ENCODE data around the gene CCDC85B.

CCDC85B gene

GRCh38 chr11:65892661-65893317 is 2.3 kb downstream of the CCDC85B start:
- Histone ChIP-seq H3K27me3 (no peaks in the 10 kb centered on the region), H3K9me3 (no peaks in the 10 kb centered on the region), H3K4me1 (ENCODE audit: control insufficient read depth in 1 of 2, insufficient read depth in 1 of 2, low read depth in 1 of 2, low read length in 1 of 2) (peaks cover 67% of the 10 kb centered on the region in 2 experiments), H3K4me3 (ENCODE audit: low read depth in 1 of 2, low read length in 1 of 2) (peak overlapping the region in 1 of 2 experiments; percentile 60), H3K27ac (peak overlapping the region; percentile 93), H3K36me3 (no peaks in the 10 kb centered on the region)
- no peak for TF ChIP-seq CTCF (IDR thresholded peaks at IDR 0.05)

GRCh38 chr11:65894034-65894591 is 3.6 kb downstream of the CCDC85B start:
- Histone ChIP-seq H3K4me3 (ENCODE audit: low read depth in 1 of 2, low read length in 1 of 2) (peak overlapping the region; percentile 49 to 60), H3K9me3 (no peaks in the 10 kb centered on the region), H3K36me3 (no peaks in the 10 kb centered on the region), H3K27me3 (peaks cover 11% of the 10 kb centered on the region), H3K27ac (peak overlapping the region; percentile 93), H3K4me1 (ENCODE audit: control insufficient read depth in 1 of 2, insufficient read depth in 1 of 2, low read depth in 1 of 2, low read length in 1 of 2) (peaks cover 61 to 62% of the 10 kb centered on the region in 2 experiments)
- no peak for TF ChIP-seq CTCF (IDR thresholded peaks at IDR 0.05)

GRCh38 chr11:65895482-65895981 is 5.1 kb downstream of the CCDC85B start:
- no peak for TF ChIP-seq CTCF (IDR thresholded peaks at IDR 0.05)
- Histone ChIP-seq H3K27me3 (peaks cover 21% of the 10 kb centered on the region), H3K27ac (no peak overlapping the region), H3K36me3 (no peaks in the 10 kb centered on the region), H3K4me3 (ENCODE audit: low read depth in 1 of 2, low read length in 1 of 2) (no peak overlapping the region), H3K9me3 (no peaks in the 10 kb centered on the region), H3K4me1 (ENCODE audit: control insufficient read depth in 1 of 2, insufficient read depth in 1 of 2, low read depth in 1 of 2, low read length in 1 of 2) (peaks cover 61 to 62% of the 10 kb centered on the region in 2 experiments)

GRCh38 chr11:65896034-65896999 is 5.8 kb downstream of the CCDC85B start:
- H3K36me3 ChIP-seq = no peaks in the 10 kb centered on the region
- peaks cover 21% of the 10 kb centered on the region for H3K27me3 ChIP-seq
- no peaks in the 10 kb centered on the region for H3K9me3 ChIP-seq
- no peak overlapping the region for H3K4me3 ChIP-seq (ENCODE audit: low read depth in 1 of 2, low read length in 1 of 2)
- peaks cover 56 to 59% of the 10 kb centered on the region in 2 experiments for H3K4me1 ChIP-seq (ENCODE audit: control insufficient read depth in 1 of 2, insufficient read depth in 1 of 2, low read depth in 1 of 2, low read length in 1 of 2)
- H3K27ac ChIP-seq = no peak overlapping the region
- no peak for TF ChIP-seq CTCF (IDR thresholded peaks at IDR 0.05)

- TF ChIP-seq CTCF (IDR thresholded peaks at IDR 0.05) = no peak
- Histone ChIP-seq H3K36me3 (no peaks in the 10 kb centered on the region), H3K27ac (no peak overlapping the region), H3K27me3 (peaks cover 21% of the 10 kb centered on the region), H3K4me1 (ENCODE audit: control insufficient read depth in 1 of 2, insufficient read depth in 1 of 2, low read depth in 1 of 2, low read length in 1 of 2) (peaks cover 49 to 52% of the 10 kb centered on the region in 2 experiments), H3K4me3 (ENCODE audit: low read depth in 1 of 2, low read length in 1 of 2) (no peak overlapping the region), H3K9me3 (no peaks in the 10 kb centered on the region)
Observed at GRCh38 chr11:65897020-65897471, 6.6 kb downstream of the CCDC85B start.
